HG02642 (cell line): Measurements from ENCODE around the gene TRIM17.

Source experiments
- ATAC-seq: cut with Tn5 transposase; IDR thresholded peaks from one replicate; pipeline ENCODE4 v1.9.1; 2021; ENCODE audit warnings: mild to moderate bottlenecking; ENCODE audit not compliant: unreplicated experiment, poor library complexity

TRIM17 gene

GRCh38 chr1:228360533-228361313 lies 55.9 kb downstream of the TRIM17 start:
- no peak for ATAC-seq

- no peak for ATAC-seq
These were observed 56.8 kb downstream of the TRIM17 start for GRCh38 chr1:228359613-228360532.

- ATAC-seq = no peak
These were observed 57.7 kb downstream of the TRIM17 start for GRCh38 chr1:228358764-228359612.

GRCh38 chr1:228358039-228358763 lies 58.5 kb downstream of the TRIM17 start:
- ATAC-seq = no peak
